Activated T-helper 1 cell treated with Interleukin-2 at 50 U/mL for 16 hours (primary cell): ENCODE measurements around the gene PLAAT3.
"Not testable (repeated sequence)": the region's sequence is repeated elsewhere in the genome, so short reads cannot be mapped to it uniquely, and the experiment has no call there.

Experiments
- DNase-seq: peaks from one replicate; pipeline ENCODE4 v3.0.0-alpha.2; 2020; ENCODE audit warnings: low read depth

The PLAAT3 gene

DNA sequence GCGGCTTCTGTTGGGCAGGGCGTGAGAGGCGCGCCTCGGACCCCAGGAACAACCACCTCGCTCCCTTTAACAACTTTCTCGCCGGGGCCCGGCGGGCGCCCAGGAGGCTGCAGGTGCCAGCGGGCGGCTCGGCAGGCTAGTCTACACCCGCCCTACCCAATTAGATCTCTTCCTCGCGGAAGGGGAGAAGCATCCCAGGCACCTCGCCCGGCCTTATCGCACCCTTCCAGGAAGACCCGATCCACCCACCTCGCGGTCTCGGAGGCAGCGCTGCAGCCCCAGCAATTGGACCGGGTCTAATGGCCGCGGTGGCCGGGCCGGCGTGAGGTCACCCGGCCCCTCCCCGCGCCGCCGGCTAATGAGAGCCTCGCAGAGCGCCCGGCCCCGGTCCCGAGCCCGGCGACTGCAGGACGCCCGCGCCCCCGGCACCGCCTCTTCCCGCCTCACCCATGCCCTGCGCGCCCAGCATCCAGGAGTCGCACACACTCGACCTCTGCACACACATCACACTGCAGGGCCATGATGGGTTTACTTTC is at the start of gene PLAAT3:
TSS of gene PLAAT3 (minus strand) at position 298 of the 536 bp plus-strand sequence. CDS start 419 bp downstream, outside the sequence.
- DNase-seq, result peak; percentile 4

DNA sequence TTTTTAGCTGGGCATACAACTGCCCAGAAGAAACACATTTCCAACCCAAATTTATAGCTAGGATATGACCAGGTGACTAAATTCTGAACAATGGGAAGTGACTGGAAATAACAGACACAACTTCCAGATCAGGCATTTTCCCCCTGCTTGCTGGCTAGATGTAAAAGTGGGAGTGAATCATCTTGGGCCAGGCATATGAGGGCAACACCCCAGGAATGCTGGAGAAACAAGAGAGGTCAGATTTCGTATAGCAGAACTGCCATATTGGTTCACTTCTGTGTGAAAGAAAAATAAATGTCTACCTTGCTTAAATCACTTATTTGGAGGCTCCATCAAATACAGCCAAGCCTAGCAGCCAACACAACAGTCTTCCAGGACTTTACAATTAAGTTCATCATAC is 49.6 kb upstream of the PLAAT3 start:
- no peak for DNase-seq

DNA sequence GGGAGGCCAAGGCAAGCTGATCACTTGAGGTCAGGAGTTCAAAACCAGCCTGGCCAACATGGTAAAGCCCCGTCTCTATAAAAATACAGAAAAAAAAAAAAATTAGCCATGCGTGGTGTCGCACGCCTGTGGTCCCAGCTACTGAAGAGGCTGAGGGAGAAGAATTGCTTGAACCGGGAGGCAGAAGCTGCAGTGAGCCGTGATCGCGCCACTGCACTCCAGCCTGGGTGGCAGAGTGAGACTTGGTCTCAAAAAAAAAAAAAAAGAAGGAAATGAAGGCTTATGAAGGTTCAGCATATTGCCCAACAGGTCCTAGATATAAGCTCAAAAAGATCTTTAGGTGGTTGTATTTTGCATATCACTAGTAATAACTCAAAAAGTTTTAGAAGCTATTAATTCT is 46.7 kb upstream of the PLAAT3 start:
- no peak for DNase-seq

DNA sequence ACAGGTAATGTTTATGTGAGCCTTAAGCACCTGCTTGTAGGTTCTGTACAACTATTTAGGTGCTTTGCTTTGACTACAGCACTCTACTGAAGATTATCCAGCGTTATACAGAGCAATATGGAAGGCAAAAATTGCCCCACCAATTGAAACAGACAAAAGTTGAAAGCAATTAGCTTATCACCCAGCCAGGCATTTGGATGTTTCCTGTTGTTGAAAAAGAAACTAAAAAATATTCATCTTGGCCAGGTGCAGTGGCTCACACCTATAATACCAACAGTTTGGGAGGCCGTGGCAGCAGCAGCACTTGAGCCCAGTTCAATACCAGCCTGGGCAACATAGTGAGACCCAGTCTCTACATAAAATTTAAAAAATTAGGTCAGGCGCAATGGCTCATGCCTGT is 38.4 kb upstream of the PLAAT3 start:
- no peak for DNase-seq

DNA sequence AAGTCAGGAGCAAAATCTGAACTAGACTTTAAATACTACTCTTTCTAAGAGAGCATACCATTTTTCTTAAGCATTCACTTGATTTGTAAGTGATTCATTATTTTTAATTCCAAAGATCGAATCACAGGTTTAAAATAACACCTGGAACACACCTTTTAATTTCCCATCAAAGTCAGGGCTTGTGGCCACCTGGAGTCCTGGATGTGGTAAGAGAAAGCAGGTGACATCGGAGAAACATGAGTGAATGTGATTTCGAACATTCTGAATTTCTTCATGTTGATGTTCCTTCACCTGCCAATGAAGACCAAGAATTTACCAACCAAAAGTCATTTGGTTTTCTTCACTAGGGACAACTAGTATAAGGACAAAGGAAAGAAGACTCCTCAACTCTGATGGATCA is 29.0 kb upstream of the PLAAT3 start:
- no peak for DNase-seq

DNA sequence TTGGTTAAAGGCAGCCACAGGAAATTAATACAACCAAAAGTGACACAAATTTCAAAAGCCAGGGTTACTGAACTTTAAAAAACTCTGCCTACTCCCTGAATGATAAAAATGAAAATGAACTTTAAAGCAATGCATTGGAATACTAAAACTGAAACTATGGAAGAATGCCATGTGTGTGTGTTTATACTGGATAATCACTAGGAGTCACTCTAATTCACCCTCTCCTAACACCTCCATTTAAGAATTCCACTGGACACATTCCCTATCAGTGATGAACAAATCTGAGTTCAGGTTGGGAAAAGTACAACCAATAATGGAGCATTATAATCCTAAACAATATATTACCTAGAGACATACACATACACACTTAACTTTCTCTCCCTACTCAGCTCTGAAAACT is 27.5 kb upstream of the PLAAT3 start:
- no peak for DNase-seq

DNA sequence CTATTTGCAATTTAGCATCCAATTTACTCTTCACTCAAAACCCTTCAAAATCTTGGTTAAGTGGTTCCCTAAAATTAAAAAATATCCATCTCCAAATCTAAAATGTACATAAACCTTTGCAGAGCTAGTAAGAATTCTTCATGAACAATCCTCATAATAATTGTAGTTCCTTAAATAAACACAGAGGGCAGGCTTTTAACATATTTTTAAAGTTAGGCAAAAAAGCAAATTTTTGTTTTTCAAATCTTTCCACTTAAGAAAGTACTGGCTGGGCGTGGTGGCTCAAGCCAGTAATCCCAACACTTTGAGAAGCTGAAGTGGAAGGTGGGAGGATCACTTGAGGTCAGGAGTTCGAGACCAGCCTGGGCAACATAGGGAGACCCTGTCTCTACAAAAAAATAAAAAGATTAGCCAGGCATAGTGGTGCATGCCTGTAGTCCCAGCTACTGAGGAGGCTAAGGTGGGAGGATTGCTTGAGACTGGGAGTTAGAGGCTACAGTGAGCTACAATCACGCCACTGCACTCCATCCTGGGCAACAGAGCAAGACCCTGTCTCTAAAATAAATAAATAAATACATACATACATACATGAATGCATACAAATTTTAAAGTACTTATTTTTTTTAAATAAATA is 25.1 kb upstream of the PLAAT3 start:
- DNase-seq, result no peak

DNA sequence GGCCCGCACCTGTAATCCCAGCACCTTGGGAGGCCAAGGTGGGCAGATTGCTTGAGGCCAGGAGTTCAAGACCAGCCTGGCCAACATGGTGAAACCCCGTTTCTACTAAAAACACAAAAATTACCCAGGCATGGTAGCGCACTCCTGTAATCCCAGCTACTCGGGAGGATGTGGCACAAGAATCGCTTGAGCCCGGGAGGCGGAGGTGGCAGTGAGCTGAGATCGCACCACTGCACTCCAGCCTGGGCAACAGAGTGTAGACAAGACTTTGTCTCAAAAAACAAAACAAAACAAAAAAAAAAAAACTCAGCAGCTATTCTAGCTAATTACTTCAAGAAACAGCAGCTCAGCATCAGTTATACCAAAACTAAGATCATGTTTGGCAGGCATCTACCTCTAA is 24.2 kb upstream of the PLAAT3 start:
- not testable (repeated sequence) for DNase-seq

DNA sequence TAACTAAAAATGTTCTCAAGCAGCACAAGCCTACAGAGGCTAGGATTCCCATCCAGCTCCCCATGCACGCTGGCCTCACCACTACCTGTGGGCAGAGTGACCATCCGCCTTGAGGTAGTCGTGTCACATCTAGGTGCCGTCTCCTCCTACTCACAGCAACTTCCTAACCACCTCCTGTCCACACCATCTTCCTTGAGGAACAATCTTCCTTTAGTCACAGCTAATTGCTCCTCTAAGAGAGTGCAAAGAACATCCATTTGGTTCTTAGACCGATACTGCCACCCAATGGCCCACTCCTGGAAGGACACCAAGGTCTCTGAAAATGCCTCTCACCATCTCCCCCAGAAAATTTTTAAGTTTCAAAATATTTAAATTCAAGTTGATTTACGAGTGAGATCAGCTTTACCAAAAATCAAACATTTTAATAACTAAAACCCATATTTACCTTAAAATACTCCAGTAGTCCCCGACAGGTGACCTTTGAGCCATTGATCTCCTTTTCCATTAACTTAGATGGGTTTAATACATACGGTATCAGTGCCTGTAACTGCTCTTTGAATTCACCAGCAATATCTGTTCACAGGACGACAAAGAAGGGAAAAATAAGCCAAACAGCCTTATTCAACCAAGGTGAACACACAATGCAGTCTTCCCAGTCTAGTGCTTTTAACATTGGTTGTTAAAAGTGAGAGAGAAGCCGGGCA is 21.7 kb upstream of the PLAAT3 start:
- peak; percentile 29 for DNase-seq

DNA sequence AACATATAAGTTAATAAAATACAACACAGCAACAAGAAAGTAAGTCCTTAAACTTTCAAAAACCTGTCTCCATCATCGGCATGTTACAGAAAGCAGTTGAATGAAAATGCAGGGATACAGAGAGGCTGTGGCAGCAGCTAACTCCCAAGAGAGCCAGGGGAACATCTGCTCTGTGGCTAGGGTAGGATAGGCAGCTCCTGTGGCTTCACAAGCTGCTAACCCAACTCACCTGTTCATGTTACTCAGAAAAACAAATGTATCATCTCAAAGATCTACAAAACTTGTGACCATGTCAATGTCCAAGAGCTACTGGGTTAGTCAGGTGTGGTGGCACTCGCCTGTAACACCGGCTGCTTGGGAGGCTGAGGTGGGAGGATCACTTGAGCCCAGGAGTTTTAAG is 15.2 kb upstream of the PLAAT3 start:
- no peak for DNase-seq

DNA sequence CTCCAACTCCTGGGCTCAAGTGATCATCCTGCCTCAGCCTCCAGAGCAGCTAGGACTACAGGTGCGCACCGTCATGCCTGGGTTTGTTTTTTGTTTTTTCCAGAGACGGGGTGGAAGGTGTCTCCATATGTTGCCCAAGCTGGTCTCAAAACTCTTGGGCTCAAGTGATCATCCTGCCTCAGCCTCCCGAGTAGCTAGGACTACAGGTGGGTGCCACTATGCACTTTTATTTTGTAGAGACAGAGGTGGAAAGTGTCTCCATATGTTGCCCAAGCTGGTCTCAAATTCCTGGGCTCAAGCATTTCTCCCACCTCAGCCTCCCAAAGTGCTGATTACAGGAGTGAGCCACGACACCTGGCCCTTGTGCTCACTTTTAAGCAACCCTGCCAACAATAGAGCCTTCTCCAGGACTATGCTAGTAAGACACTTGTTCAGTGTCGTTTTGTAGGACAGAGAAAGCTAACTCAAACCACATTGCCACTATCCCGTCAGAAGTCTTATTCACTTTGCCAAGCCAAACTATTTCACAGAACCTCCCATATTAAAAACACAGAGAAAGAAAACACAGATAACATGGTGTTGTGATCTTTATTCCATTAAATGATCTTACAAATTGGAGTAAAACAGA is 9.4 kb upstream of the PLAAT3 start:
- DNase-seq, result no peak

DNA sequence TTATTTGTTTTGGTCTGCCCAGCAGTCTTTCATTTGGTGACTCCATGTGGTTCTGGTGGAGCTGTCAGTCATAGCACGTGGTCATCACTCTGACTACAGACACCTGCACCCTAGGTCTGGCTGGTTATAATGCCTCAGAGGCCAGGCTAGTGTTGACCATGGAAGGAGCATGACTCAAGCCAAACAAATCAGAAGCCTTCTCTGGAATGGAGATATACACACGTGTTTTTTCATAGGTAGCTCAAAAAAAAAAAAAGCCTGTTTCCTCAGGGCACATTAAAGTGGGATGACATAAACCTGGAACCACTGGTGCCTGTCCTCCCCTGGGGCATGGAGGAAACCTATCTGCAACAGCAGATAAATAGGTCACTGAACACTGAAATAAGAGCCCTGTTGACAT is 8.1 kb upstream of the PLAAT3 start:
- no peak for DNase-seq

DNA sequence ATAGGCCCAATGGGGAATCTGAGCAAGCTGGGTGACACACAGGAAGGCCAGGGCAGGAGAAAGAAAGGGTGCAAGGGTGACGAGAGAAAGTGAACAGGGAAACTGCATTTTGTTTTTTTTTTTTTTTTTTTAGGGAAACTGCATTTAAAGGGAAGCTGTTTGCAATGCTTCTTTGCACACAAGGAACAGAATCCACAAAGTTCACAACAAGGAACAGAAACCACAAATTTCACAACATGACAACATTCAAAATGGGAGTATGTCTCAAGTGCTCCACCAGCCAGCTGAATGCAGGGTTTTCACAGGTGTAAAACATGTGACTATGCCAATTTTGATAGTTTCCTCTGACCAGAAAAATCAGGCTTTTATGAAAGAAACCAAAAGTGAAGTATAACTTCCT is 6.8 kb upstream of the PLAAT3 start:
- DNase-seq, result no peak

DNA sequence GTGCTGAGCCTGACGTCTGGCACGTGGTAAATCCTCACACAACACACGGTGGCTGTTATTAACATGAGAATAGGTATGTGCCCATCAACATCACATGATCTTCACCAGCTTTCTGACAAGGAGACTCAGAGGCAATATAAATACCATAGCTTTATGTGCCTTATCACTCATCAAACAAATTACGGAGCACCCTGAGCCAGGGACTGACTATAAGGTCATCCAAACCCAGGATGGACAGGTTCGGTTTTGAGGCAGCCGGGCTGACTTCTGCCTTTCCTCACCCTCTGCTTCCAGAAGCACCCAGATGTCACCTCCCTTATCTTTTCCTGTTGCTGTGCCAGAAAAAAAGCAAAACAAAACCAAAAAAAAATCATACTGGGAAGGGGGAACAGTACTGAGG is 5.7 kb upstream of the PLAAT3 start:
- no peak for DNase-seq

DNA sequence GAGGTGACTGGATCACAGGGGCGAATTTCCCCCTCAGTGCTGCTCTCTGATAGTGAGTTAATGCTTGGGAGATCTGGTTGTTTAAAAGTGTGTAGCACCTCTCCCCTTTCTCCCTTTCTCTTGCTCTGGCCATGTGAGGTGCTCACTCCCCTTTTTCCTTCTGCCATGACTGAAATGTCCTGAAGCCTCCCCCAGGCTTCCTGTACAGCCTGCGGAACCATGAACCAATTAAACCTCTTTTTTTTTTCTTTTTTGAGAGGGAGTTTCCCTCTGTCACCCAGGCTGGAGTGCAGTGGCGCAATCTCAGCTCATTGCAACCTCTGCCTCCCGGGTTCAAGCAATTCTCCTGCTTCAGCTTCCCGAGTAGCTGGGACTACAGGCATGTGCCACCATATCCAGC is 3.5 kb upstream of the PLAAT3 start:
- DNase-seq, result not testable (repeated sequence)

DNA sequence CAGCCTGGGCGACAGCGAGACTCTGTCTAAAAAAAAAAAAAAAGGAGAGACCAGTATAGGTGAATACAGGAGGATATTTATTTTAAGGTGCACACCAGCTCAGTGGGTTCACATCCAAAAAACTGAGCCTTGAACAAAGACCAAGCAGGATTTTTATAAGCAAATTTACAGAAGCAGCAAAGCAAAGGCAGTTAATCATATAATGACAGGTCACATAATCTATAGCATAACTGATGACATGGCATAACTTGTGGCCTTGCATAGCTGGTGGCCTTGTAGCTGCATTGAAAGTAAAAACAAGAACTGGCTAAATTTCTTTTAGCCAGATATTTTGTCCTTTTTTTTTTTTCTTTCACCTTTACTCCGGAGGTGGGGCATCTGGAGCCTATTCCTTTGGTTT is 2.7 kb upstream of the PLAAT3 start:
- DNase-seq, result no peak

DNA sequence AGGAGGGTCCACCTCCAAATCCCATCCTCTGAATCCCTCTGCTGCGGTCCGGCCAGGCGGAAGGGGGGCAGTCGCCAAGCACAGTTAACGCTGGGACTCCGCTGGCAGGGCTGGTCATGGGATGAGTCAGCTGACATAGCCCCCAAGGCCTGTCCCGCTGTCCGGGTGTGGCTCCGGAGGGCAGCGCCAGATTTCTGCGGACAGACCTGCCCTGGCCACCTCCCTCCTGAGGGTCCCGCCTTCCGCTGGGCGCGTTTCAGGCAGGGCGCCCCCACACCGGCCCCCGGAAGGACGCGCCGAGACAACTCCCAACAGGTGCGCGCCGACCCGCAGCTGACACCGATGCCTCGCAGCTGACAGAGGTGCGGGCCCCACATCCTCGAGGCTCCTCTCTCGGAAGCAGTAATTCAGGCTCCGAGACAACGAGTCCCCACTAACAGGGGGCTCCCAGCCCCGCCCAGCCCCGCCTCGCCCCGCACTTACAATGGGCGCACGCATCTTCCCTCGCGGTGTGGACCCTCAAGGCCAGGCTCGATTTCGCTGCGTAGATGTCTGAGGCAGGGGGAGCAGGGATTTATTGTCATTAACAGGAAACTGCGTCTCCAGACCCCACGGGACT is 607 bp downstream of the PLAAT3 start:
- peak; percentile 24 for DNase-seq

DNA sequence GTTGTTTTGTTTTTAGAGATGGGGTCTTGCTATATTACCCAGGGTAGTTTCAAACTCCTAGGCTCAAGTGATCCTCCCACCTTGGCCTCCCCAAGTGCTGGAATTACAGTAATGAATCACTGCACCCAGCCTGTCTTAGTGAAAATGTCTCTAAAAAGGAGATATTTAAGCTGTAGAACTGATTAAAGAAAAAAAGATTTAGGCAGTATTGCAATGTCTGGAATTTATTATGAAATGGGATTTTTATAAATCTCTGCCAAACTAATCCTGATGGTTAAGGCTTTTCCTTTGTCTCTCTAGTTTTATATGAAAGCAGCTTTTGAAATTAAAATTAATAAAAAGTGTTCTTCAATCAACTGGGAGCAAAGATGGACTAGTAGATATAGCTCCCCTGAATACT is 2.1 kb downstream of the PLAAT3 start:
- no peak for DNase-seq

DNA sequence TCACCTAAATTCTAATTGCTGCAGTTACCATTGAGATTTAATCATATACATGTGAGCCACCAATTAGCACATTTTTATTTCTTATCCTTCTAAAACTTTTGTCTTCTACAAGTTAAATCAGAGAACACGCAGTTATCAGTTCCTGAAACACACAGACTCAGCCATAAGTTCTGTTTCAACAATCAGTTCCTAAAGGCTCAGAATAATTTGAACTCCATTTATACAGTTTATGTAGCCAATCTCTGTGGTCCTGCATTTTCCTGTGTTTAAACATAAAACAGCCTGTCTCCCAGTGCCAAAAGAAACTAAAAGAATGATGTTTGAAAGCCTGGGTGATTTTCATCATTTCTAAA is 2.9 kb downstream of the PLAAT3 start:
- DNase-seq, result no peak

DNA sequence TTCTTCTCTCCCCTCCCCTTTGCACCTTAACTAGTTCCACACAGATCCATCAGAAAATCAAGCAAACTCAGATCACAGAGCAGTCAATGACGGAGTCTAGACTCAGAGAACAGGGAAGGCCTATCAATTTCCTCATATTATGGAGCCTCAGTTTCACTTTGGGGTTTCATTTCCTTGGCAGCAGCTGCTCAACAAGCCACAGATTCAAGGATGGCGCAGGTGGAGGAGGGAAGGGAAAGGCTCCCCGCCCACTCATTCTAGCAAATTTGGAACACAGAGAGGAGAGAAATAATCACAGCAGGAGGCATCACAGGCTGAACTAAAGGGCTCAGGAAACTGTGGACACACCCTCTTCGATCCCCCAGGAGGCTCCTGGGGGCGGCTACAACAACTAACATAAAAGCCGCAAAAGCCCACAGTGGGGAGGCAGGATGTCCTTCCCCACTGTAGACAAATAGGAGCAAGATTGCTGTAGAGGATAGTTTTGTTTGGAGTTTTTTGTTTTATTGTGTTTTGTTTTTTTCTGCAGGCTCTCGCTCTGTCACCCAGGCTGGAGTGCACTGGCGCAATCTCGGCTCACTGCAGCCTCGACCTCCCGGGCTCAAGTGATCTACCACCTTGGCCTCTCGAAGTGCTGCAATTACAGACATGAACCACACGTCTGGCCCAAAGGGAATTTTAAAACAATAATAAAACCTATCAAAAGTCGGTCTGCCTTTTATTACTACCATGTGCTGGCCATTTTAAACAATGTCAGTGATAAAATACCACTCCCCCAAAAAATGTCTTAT is 3.4 kb downstream of the PLAAT3 start:
- DNase-seq, result no peak

DNA sequence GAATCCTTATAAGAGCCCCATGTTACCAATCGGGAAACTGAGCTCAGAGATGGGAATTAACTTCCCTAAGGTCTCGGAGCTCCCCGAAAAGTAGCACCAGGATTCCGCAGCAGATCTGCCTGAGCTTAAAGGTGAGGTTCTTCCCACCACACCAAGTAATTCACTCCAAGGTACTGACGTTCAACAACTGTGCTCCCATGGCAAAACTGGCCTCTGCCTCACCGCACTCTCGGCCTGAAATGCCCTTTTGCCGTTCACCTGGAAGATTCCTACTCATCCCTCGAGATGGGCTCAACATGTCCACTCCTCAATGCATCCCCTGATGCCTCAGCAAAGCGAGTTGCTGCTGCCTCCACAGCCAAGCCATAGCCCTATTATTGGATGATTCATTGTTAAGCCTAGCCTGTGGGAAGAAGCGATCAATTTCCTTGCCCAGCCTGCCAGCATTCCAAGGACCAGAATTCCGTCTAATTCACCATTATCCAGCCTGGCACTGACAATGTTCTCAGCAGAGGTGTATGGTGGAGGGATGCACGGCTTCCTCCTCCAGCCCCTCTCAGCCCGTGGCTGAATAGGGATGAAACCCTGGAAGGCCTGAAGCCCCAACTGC is 4.2 kb downstream of the PLAAT3 start:
- no peak for DNase-seq

DNA sequence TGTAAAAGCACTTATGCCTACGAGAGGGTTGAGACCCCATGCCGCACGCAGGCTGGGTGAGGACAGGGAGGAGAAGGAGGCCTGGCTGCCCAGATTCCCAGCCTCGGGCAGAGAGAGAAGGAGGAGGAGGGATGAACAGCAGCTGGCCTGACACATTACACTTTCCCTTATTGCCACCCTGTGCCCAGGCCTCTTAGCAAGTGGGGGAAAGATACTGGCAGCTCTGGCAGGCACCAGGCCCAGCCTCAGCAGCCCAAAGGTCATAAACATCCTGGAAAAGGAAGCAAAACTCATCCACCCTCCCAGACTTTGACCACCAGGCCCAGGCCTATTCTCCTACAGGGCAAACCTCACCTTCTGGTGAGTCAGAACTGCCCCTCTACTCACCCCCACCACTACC is 4.7 kb downstream of the PLAAT3 start:
- no peak for DNase-seq
